ENCODE results near the gene DLGAP5.

DLGAP5 gene

GRCh38 chr14:55128386-55129085 is 62.8 kb downstream of the DLGAP5 start:
- DNase-seq = no peak

GRCh38 chr14:55127460-55127951 is 63.9 kb downstream of the DLGAP5 start:
- DNase-seq = no peak

GRCh38 chr14:55126932-55127459 is 64.4 kb downstream of the DLGAP5 start:
- no peak for DNase-seq

- DNase-seq = no peak
Observed at GRCh38 chr14:55126034-55126433, 65.4 kb downstream of the DLGAP5 start.

GRCh38 chr14:55125403-55125802 is 66.0 kb downstream of the DLGAP5 start:
- peak; percentile 60 for DNase-seq

GRCh38 chr14:55124774-55125386 is 66.5 kb downstream of the DLGAP5 start:
- no peak for DNase-seq

GRCh38 chr14:55123852-55124639 is 67.3 kb downstream of the DLGAP5 start:
- no peak for DNase-seq

GRCh38 chr14:55123101-55123500 is 68.3 kb downstream of the DLGAP5 start:
- DNase-seq = no peak

- DNase-seq = no peak
Observed at GRCh38 chr14:55122440-55122986, 68.9 kb downstream of the DLGAP5 start.

- no peak for DNase-seq
Observed at GRCh38 chr14:55121628-55122439, 69.6 kb downstream of the DLGAP5 start.

GRCh38 chr14:55120571-55121495 is 70.6 kb downstream of the DLGAP5 start:
- DNase-seq = no peak

GRCh38 chr14:55118761-55119160 is 72.6 kb downstream of the DLGAP5 start:
- no peak for DNase-seq

- no peak for DNase-seq
Observed at GRCh38 chr14:55117803-55118441, 73.5 kb downstream of the DLGAP5 start.

- DNase-seq = no peak
Observed at GRCh38 chr14:55116246-55117030, 74.9 kb downstream of the DLGAP5 start.

- DNase-seq = no peak
Observed at GRCh38 chr14:55115861-55116245, 75.5 kb downstream of the DLGAP5 start.

- no peak for DNase-seq
Observed at GRCh38 chr14:55115460-55115859, 75.9 kb downstream of the DLGAP5 start.

- DNase-seq = no peak
Observed at GRCh38 chr14:55114720-55115119, 76.7 kb downstream of the DLGAP5 start.

- DNase-seq = no peak
Observed at GRCh38 chr14:55111122-55111708, 80.2 kb downstream of the DLGAP5 start.

GRCh38 chr14:55109836-55110235 is 81.5 kb downstream of the DLGAP5 start:
- DNase-seq = no peak
